Tibial nerve (tissue), 4 donors: ENCODE results near the gene MPZL2.

Source experiments
- CTCF ChIP-seq, 5 experiments: fragments of 200-600 bp in 3 of 5; fragments of 450-650 bp in 2 of 5; sonication (generic) in 3 of 5; IDR thresholded peaks; one replicate each; pipeline ENCODE4 v1.5.1; 2016 to 2019; ENCODE audit warnings: antibody characterized with exemption in 5 of 5, mild to moderate bottlenecking in 3 of 5, moderate library complexity in 2 of 5
- EP300 ChIP-seq, 2 donors: sonication (generic); formaldehyde crosslinking; IDR thresholded peaks; one replicate each; pipeline ENCODE4 v1.6.1; 2017; ENCODE audit warnings: antibody characterized with exemption in 2 of 2, mild to moderate bottlenecking in 1 of 2
- POLR2A ChIP-seq, 2 donors: fragments of 450-650 bp; IDR thresholded peaks; one replicate each; pipeline ENCODE4 v1.6.1; 2017; ENCODE audit warnings: antibody characterized with exemption in 2 of 2, mild to moderate bottlenecking in 2 of 2, moderate library complexity in 2 of 2

- TF ChIP-seq POLR2A (IDR thresholded peaks at IDR 0.05) = no peak
- no peak for TF ChIP-seq CTCF (IDR thresholded peaks at IDR 0.05)
- TF ChIP-seq EP300 (IDR thresholded peaks at IDR 0.05) = no peak
Measured at GRCh38 chr11:118212781-118213191, 51.3 kb downstream of the MPZL2 start.
